HG03571 (cell line): Measurements from ENCODE around the gene KRT9.
"Not testable (repeated sequence)": the region's sequence is repeated elsewhere in the genome, so short reads cannot be mapped to it uniquely, and the experiment has no call there.

Experiments
- ATAC-seq: cut with Tn5 transposase; IDR thresholded peaks from one replicate; pipeline ENCODE4 v1.9.1; 2021; ENCODE audit not compliant: unreplicated experiment

Gene KRT9

GRCh38 chr17:41602524-41602923 is 30.7 kb upstream of the KRT9 start:
- ATAC-seq, result no peak

- no peak for ATAC-seq
These were observed 28.5 kb upstream of the KRT9 start for GRCh38 chr17:41600318-41600717.

- ATAC-seq, result no peak
These were observed 27.8 kb upstream of the KRT9 start for GRCh38 chr17:41599680-41600079.

GRCh38 chr17:41595585-41595984 is 23.7 kb upstream of the KRT9 start:
- no peak for ATAC-seq

- ATAC-seq, result no peak
These were observed 22.6 kb upstream of the KRT9 start for GRCh38 chr17:41594363-41594915.

GRCh38 chr17:41593306-41593981 is 21.6 kb upstream of the KRT9 start:
- ATAC-seq, result no peak

GRCh38 chr17:41592601-41593305 is 20.9 kb upstream of the KRT9 start:
- ATAC-seq, result no peak

GRCh38 chr17:41589301-41589700 is 17.4 kb upstream of the KRT9 start:
- ATAC-seq, result no peak

- no peak for ATAC-seq
These were observed 16.4 kb upstream of the KRT9 start for GRCh38 chr17:41588126-41588810.

GRCh38 chr17:41586863-41587495 is 15.1 kb upstream of the KRT9 start, which contains the start of gene KRT14:
TSS of gene KRT14 (minus strand) at chr17:41586895. CDS start at chr17:41586834, 61 bp downstream.
- ATAC-seq, result no peak

GRCh38 chr17:41585301-41586056 is 13.6 kb upstream of the KRT9 start:
- ATAC-seq, result no peak

- not testable (repeated sequence) for ATAC-seq
These were observed 12.6 kb upstream of the KRT9 start for GRCh38 chr17:41584331-41584927.

GRCh38 chr17:41583137-41584127 is 11.6 kb upstream of the KRT9 start:
- ATAC-seq, result no peak

- ATAC-seq, result not testable (repeated sequence)
These were observed 10.5 kb upstream of the KRT9 start for GRCh38 chr17:41582061-41582968.

- ATAC-seq, result no peak
These were observed 9.7 kb upstream of the KRT9 start for GRCh38 chr17:41581366-41582060.

- no peak for ATAC-seq
These were observed 9.0 kb upstream of the KRT9 start for GRCh38 chr17:41580687-41581365.

GRCh38 chr17:41580244-41580575 is 8.4 kb upstream of the KRT9 start:
- no peak for ATAC-seq
